HepG2 (cell line): Measurements from ENCODE around the gene LRRC32. TPM values are rescaled to one million over a fixed set of nuclear protein-coding genes. Genes with fewer than 3 reads are reported as not detected.

Experiments
- ATAC-seq: fragments of 200-7000 bp; cut with Tn5 transposase; 3 replicates; pipeline ENCODE4 v1.9.1; 2020; ENCODE audit warnings: mild to moderate bottlenecking, moderate library complexity
- BruUV-seq: library from RNA; stranded (reverse); fragments of 400-500 nt; replicated peaks from 2 replicates; lab custom pipeline; 2021; lab: Mats Ljungman, UMichigan
- CTCF ChIA-PET: fragments of 300-600 bp; formaldehyde crosslinking; extraction: SDS; loops from one replicate; lab custom pipeline; 2021; ENCODE audit warnings: low total read pairs, inconsistent platforms, low intra/inter-chr PET ratio; lab: Yijun Ruan, JAX
- POLR2A ChIA-PET: fragments of 350-600 bp; sonication (Branson Sonifier 250); formaldehyde crosslinking; loops from one replicate; lab custom pipeline; 2020; ENCODE audit warnings: antibody characterized with exemption, inconsistent platforms; lab: Yijun Ruan, JAX
- DNase-seq: peaks from one replicate; pipeline ENCODE4 v3.0.0-alpha.2; 2015; ENCODE audit warnings: low spot score
- FAIRE-seq: peaks from 3 replicates; lab custom pipeline; 2011; peaks lifted over from hg19 to GRCh38; lab: Jason Lieb, UNC
- H2AFZ ChIP-seq: one replicate; pipeline ENCODE4 v1.6.1; 2011; ENCODE audit warnings: low read length, inconsistent platforms
- H3K27ac ChIP-seq: fragments of 300-600 bp; 3 replicates; pipeline ENCODE4 v1.8.0; 2011; ENCODE audit warnings: mixed run types, mild to moderate bottlenecking, mixed read lengths, low read length, inconsistent platforms; ENCODE audit not compliant: insufficient read depth; ENCODE audit errors: extremely low read length
- H3K27me3 ChIP-seq, 2 experiments: fragments of 200-600 bp in 1 of 2; 2 replicates in 1 of 2; 3 replicates in 1 of 2; pipeline versions ENCODE4 v1.6.0 to v1.8.0; 2011; ENCODE audit warnings: low read length in 2 of 2, mild to moderate bottlenecking in 2 of 2, moderate library complexity in 2 of 2, inconsistent platforms in 1 of 2; ENCODE audit not compliant: insufficient read depth in 2 of 2, control insufficient read depth in 1 of 2
- H3K36me3 ChIP-seq, 2 experiments: fragments of 200-600 bp in 1 of 2; replicated peaks in 1 of 2; 2 replicates in 1 of 2; 3 replicates in 1 of 2; pipeline versions ENCODE4 v1.5.1 to v1.8.0; 2011; ENCODE audit warnings: low read length in 2 of 2, inconsistent platforms in 1 of 2; ENCODE audit not compliant: insufficient read depth in 2 of 2, control insufficient read depth in 1 of 2
- H3K4me1 ChIP-seq: 2 replicates; pipeline ENCODE4 v1.5.1; 2012; ENCODE audit warnings: low read length, inconsistent platforms; ENCODE audit not compliant: insufficient read depth
- H3K4me2 ChIP-seq: 2 replicates; pipeline ENCODE4 v1.6.0; 2011; ENCODE audit warnings: low read depth, low read length, inconsistent platforms
- H3K4me3 ChIP-seq, 3 experiments: fragments of 200-600 bp in 1 of 3; sonication (generic), shearing (Covaris generic) in 1 of 3; replicated peaks in 1 of 3; 2 replicates each; pipeline ENCODE4 v1.5.1; 2011 to 2016; ENCODE audit warnings: low read length in 3 of 3, inconsistent platforms in 2 of 3, low read depth in 2 of 3, mild to moderate bottlenecking in 2 of 3, control low read depth in 1 of 3, mixed read lengths in 1 of 3; ENCODE audit not compliant: insufficient read depth in 1 of 3
- H3K79me2 ChIP-seq: one replicate; pipeline ENCODE4 v1.6.1; 2011; ENCODE audit warnings: low read length, inconsistent platforms; ENCODE audit not compliant: insufficient read depth
- H3K9ac ChIP-seq: 2 replicates; pipeline ENCODE4 v1.6.0; 2011; ENCODE audit warnings: mild to moderate bottlenecking, low read depth, low read length, inconsistent platforms; ENCODE audit not compliant: insufficient read depth
- H3K9me3 ChIP-seq: 2 replicates; pipeline ENCODE4 v1.5.1; 2012; ENCODE audit warnings: mild to moderate bottlenecking, low read length
- H4K20me1 ChIP-seq: 2 replicates; pipeline ENCODE4 v1.6.0; 2011; ENCODE audit warnings: inconsistent platforms, mild to moderate bottlenecking, low read length, moderate library complexity; ENCODE audit not compliant: insufficient read depth
- CHD4 ChIP-seq: fragments of 200-600 bp; sonication (generic); IDR thresholded peaks from 2 replicates; pipeline ENCODE4 v1.7.0; 2017; ENCODE audit warnings: mild to moderate bottlenecking, low read length, borderline replicate concordance
- CREB1 ChIP-seq, 2 experiments: fragments of 450-650 bp in 1 of 2; IDR thresholded peaks; 2 replicates each; pipeline ENCODE4 v1.6.1; 2016 to 2017; ENCODE audit warnings: control low read depth in 1 of 2, mild to moderate bottlenecking in 1 of 2, missing compliant biosample characterization in 1 of 2, missing genetic modification characterization in 1 of 2
- NFYB ChIP-seq: sonication (generic); formaldehyde crosslinking; IDR thresholded peaks from 2 replicates; pipeline ENCODE4 v1.4.0; 2020; ENCODE audit warnings: missing genetic modification reagents
- PAXIP1 ChIP-seq: sonication (generic); formaldehyde crosslinking; conservative IDR thresholded peaks from 2 replicates; pipeline ENCODE4 v1.4.0; 2020; ENCODE audit warnings: mild to moderate bottlenecking, missing genetic modification reagents, moderate library complexity
- ZC3H4 ChIP-seq: sonication (generic); formaldehyde crosslinking; IDR thresholded peaks from 2 replicates; pipeline ENCODE4 v1.4.0; 2020; ENCODE audit warnings: missing genetic modification reagents, borderline replicate concordance
- ZNF17 ChIP-seq: sonication (generic); formaldehyde crosslinking; IDR thresholded peaks from 2 replicates; pipeline ENCODE4 v1.5.0; 2020; ENCODE audit warnings: mild to moderate bottlenecking, missing genetic modification reagents
- ZNF580 ChIP-seq: IDR thresholded peaks from 2 replicates; pipeline ENCODE4 v1.6.1; 2016; ENCODE audit warnings: low read depth, borderline replicate concordance
- WGBS: methylation state at CpG from one replicate; pipeline ENCODE4 v1.1.6; 2017; ENCODE audit warnings: low lambda C conversion rate; 5-methylcytosine and 5-hydroxymethylcytosine counted together
- in situ Hi-C: cut with HindIII; loops from 2 replicates; pipeline ENCODE4 v1.10.0; 2017; ENCODE audit warnings: low pct_unique_long_range_greater_than_20kb; ENCODE audit not compliant: extremely low pct_ligation_motif_present
- intact Hi-C: fragments of 100-400 bp; cut with micrococcal nuclease; formaldehyde crosslinking; loops from one replicate; pipeline ENCODE4 v1.10.0; 2022; ENCODE audit not compliant: unreplicated experiment
- polyA plus RNA-seq, 8 experiments: library from polyadenylated mRNA; depleted of rRNA in 3 of 8; stranded (reverse) in 7 of 8; unstranded in 1 of 8; fragments of >200 nt; fragmentation: Illumina TruSeq in 4 of 8; extraction: Trizol in 4 of 8; gene quantifications; 2 replicates each; pipeline versions ENCODE4 v1.2.1 to v1.2.3, GENCODE V29; 2011 to 2016; ENCODE audit warnings: low read depth in 4 of 8, missing spikeins in 1 of 8, mixed read lengths in 1 of 8; ENCODE audit not compliant: insufficient read depth in 1 of 8
- total RNA-seq, 5 experiments: library from RNA; depleted of rRNA; stranded (reverse); fragments of >200 nt; fragmentation: Illumina TruSeq; extraction: Trizol; gene quantifications; 2 replicates each; pipeline ENCODE4 v1.2.3, GENCODE V29; 2016; ENCODE audit warnings: low read depth in 1 of 5

The LRRC32 gene
- total and polyA plus RNA-seq, 2 of the 13 experiments (the other 11 are each of a cell fraction or from before 2014, with no cell fraction given): 0.07 TPM; not detected in 1

- in situ Hi-C loops (no loop called here), intact Hi-C loops (no loop called here)
- H3K4me2 ChIP-seq: no peak overlapping the region
- H3K4me3 ChIP-seq: no peak overlapping the region
- no peaks in the 10 kb centered on the region for H4K20me1 ChIP-seq
- peaks cover 0 to 9% of the 10 kb centered on the region in 2 experiments; a peak in 4 of 5 replicates for H3K27me3 ChIP-seq
- H2AFZ ChIP-seq: no peak overlapping the region
- no peaks in the 10 kb centered on the region for H3K9me3 ChIP-seq
- H3K4me1 ChIP-seq: no peaks in the 10 kb centered on the region
- no TSS peak for BruUV-seq
- no peak for TF ChIP-seq CREB1 (IDR thresholded peaks at IDR 0.05)
- no peak for TF ChIP-seq CREB1 (CRISPR knock-in tag; IDR thresholded peaks at IDR 0.05)
- TF ChIP-seq ZC3H4 (CRISPR knock-in tag): no peak
- TF ChIP-seq ZNF580 (CRISPR knock-in tag): no peak
- no peak for TF ChIP-seq PAXIP1 (CRISPR knock-in tag)
- no peak for TF ChIP-seq ZNF17 (CRISPR knock-in tag)
- no peak for TF ChIP-seq NFYB
- TF ChIP-seq CHD4: no peak
- H3K79me2 ChIP-seq: no peaks in the 10 kb centered on the region
- H3K36me3 ChIP-seq: no peaks in the 10 kb centered on the region
- H3K27ac ChIP-seq: no peak overlapping the region
- ATAC-seq (no peak), FAIRE-seq (no peak), DNase-seq (no peak)
- POLR2A ChIA-PET: no interaction called here
- 47% methylated on average over 6 of the region's 6 CpGs for WGBS
- CTCF ChIA-PET: no interaction called here
- no peak overlapping the region for H3K9ac ChIP-seq
Observed at GRCh38 chr11:76630600-76631281, 39.8 kb downstream of the LRRC32 start.
